Measurements from ENCODE around the gene IER5L.
A peak's percentile ranks its signal among the peaks of the same experiment; 100 is the strongest.
"Not testable (repeated sequence)": the region's sequence is repeated elsewhere in the genome, so short reads cannot be mapped to it uniquely, and the experiment has no call there.

The IER5L gene

GRCh38 chr9:129198319-129199043 lies 20.4 kb upstream of the IER5L start:
- TF ChIP-seq CTCF (IDR thresholded peaks at IDR 0.05): no peak
- DNase-seq (ENCODE audit: low spot score): no peak
- Histone ChIP-seq H3K4me3 (peak overlapping the region; percentile 40), H3K27ac (peak overlapping the region; percentile 46 to 77)

GRCh38 chr9:129197978-129198318 lies 19.9 kb upstream of the IER5L start:
- no peak for TF ChIP-seq CTCF (IDR thresholded peaks at IDR 0.05)
- DNase-seq (ENCODE audit: low spot score): no peak
- Histone ChIP-seq H3K4me3 (peak overlapping the region; percentile 40), H3K27ac (peak overlapping the region; percentile 46 to 77)

GRCh38 chr9:129197045-129197444 lies 19.0 kb upstream of the IER5L start:
- not testable (repeated sequence) for H3K27ac ChIP-seq; DNase-seq (ENCODE audit: low spot score); H3K4me3 ChIP-seq

GRCh38 chr9:129195606-129196005 lies 17.5 kb upstream of the IER5L start:
- DNase-seq (ENCODE audit: low spot score): no peak

GRCh38 chr9:129194221-129194620 lies 16.2 kb upstream of the IER5L start:
- DNase-seq (ENCODE audit: low spot score): no peak

More at GRCh38 chr9:129195606-129196005, 17.5 kb upstream of the IER5L start:
- no peak overlapping the region for H3K4me3 ChIP-seq
- H3K27ac ChIP-seq: no peak overlapping the region
- TF ChIP-seq CTCF (IDR thresholded peaks at IDR 0.05): no peak

GRCh38 chr9:129193655-129194054 lies 15.6 kb upstream of the IER5L start:
- H3K27ac ChIP-seq: no peak overlapping the region
- H3K4me3 ChIP-seq: no peak overlapping the region
- DNase-seq (ENCODE audit: low spot score): no peak
- TF ChIP-seq CTCF (IDR thresholded peaks at IDR 0.05): no peak

More at GRCh38 chr9:129194221-129194620, 16.2 kb upstream of the IER5L start:
- no peak overlapping the region for H3K27ac ChIP-seq
- TF ChIP-seq CTCF (IDR thresholded peaks at IDR 0.05): no peak
- H3K4me3 ChIP-seq: no peak overlapping the region

GRCh38 chr9:129191234-129191633 lies 13.2 kb upstream of the IER5L start:
- no peak for TF ChIP-seq CTCF (IDR thresholded peaks at IDR 0.05)

GRCh38 chr9:129189971-129190370 lies 11.9 kb upstream of the IER5L start:
- not testable (repeated sequence) for DNase-seq (ENCODE audit: low spot score); H3K27ac ChIP-seq; H3K4me3 ChIP-seq

More at GRCh38 chr9:129191234-129191633, 13.2 kb upstream of the IER5L start:
- no peak for DNase-seq (ENCODE audit: low spot score)
- Histone ChIP-seq H3K27ac (no peak overlapping the region), H3K4me3 (no peak overlapping the region)
